Stomach (tissue), 4 donors: ENCODE data around the gene LHFPL3.

Source experiments
- EP300 ChIP-seq: sonication (generic); formaldehyde crosslinking; IDR thresholded peaks from one replicate; pipeline ENCODE4 v1.6.1; 2017; ENCODE audit warnings: antibody characterized with exemption
- TF ChIP-seq, protein P1 (sequence below), 7 experiments: fragments of 450-650 bp in 4 of 7; fragments of 200-600 bp in 3 of 7; sonication (generic) in 3 of 7; IDR thresholded peaks; one replicate each; pipeline ENCODE4 v1.5.1; 2016 to 2019; ENCODE audit warnings: antibody characterized with exemption in 7 of 7, control low read depth in 2 of 7, mild to moderate bottlenecking in 1 of 7

DNA sequence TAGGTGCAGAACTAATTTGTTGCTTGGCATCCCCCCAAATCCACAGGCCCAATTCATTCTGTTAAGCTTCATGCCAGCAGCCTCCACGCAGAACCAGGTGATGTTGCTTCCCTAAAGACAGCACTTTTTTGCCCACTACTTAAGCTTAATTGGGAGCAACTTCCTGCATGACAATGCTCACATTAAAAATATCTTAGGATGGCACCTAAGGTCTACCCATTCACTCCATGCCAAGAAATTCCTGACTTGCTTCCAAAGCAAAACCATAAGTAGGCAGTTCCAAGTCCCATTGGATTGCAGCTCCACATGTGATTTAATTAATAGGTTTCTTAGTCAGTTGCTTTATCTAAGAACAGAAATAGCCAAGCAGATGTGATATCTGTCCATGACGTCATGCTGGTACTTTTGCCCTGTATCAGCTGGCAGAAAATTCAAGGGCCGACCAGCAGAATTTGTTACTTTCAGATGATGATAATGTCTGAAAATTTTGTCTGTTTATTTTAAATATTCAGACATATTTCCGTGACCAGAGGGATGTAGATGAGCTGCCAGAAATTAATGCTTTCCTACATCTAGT lies 325.5 kb downstream of the LHFPL3 start:
- TF ChIP-seq, protein P1, sequence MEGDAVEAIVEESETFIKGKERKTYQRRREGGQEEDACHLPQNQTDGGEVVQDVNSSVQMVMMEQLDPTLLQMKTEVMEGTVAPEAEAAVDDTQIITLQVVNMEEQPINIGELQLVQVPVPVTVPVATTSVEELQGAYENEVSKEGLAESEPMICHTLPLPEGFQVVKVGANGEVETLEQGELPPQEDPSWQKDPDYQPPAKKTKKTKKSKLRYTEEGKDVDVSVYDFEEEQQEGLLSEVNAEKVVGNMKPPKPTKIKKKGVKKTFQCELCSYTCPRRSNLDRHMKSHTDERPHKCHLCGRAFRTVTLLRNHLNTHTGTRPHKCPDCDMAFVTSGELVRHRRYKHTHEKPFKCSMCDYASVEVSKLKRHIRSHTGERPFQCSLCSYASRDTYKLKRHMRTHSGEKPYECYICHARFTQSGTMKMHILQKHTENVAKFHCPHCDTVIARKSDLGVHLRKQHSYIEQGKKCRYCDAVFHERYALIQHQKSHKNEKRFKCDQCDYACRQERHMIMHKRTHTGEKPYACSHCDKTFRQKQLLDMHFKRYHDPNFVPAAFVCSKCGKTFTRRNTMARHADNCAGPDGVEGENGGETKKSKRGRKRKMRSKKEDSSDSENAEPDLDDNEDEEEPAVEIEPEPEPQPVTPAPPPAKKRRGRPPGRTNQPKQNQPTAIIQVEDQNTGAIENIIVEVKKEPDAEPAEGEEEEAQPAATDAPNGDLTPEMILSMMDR (IDR thresholded peaks at IDR 0.05): no peak
- TF ChIP-seq EP300: no peak
